ENCODE measurements around the gene NRAP.

The NRAP gene

DNA sequence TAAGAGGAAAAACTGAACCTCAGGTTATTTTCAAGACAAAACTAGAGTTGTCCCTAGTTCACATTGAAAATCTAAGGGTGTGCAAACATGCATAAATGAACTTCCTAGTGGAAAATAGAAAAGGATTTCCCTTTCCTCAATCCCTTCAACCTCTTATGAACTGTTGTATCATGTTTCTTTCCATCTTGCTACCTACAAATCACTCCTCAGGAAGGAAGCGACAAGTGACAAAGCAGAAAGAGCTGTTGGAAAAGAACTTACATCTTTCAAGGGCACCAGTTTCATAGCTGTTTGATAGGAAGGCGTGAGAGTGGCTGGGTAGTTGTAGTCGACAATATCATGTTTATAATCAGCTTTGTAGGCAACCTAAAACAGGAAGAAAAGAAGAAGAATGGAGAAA lies 23.9 kb downstream of the NRAP start:
- DNase-seq = no peak

DNA sequence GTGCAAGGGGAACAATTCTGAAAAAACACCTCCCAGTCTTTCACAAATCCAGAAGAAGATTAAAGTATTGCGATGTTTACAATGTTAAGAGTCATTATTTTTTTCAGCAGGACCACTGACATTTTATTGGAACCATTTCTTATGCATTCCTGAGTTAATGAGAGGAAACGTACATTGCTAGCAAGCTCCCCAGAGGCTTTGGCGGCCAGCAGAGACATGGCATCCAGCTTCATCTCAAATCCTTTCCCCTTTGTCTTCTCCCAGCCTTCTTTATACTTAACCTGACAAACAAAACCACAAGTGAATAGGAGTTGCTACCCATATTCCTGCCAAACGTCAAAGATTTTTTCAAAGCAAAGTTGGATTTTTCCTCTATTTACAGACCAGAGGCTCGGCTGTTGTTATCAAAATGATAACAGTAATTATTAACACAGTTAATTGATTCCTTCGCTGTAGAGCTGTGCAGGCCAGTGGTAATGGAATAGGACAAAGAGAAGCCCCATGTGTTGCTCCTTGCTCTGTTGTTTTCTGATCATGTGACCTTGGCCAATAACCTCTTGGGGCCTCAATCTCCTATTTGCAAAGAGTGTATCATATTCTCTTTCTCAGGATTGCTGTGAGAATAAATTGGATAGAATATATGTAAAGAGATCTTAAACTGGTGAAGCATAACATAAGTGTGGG lies 32.0 kb downstream of the NRAP start:
- no peak for DNase-seq

DNA sequence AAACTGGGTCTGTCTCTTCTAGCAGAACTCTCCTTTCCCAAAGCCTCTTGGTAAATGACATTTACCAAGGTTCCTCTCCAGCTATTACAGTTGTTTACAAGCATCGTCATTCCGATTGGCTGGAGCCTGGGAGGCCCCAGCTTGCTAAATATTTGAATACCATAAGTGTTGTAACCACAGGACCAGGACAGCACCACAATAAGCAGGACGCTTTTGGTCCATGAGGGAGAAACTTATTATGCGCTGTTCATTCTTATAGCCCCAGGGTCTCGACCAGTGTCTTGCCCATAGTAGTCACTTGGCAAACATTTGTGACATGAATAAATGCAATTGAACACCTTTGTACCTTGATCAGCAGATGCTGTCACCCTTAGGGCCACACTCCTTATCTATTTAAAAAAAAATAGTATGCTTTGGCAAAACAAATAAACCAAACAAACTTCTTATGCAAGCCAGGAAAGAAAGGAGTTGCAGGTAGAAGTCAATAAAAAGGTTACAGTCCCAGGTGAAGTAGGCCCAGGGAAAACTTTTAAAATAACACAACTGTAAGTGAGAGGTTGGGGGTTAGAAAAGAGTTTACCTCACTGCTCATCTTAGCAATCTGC lies 32.8 kb downstream of the NRAP start:
- DNase-seq = no peak

DNA sequence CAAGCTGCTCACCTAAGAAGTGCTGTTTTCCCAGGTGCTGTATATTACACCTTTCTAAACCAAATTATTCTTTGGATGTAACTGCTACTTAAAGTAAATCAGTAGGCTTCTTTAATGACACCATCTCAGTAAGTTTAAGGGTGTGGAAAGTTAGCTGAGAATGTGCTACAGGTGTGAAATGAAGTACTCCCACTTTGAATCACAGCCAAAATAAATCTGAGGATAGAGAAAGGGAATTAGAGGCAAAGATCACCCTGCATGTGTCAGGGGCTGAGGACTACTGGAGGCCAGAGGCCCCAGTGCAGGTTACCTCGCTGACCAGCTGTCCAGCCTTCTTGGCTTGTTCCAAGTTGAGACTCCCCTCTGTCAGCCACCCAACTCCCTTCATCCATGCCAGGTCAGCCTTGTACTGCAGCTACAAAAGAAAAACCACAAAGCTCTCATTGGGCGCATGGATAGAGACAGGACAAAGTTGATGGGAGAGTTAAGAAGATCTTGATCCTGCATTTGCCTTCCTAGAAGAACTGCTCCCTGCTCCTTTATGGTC lies 35.2 kb downstream of the NRAP start:
- no peak for DNase-seq

DNA sequence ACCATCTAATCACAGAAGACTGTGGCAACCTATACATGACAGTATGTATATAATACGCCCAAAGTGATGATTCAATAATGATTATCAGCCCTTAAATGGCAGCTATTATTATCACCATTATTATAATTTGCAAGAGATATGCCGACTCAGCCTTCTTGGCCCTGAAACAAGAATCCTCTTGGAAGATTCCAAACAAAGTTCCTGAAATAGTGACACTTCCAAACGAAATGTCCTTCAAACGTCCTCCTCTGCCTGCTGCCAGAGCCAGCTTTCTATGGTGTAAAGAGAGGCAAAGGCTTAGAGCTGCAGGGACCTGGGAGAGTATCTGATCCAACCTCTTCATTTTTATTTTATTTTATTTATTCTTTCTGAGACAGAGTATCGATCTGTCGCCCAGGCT lies 36.0 kb downstream of the NRAP start:
- no peak for DNase-seq

DNA sequence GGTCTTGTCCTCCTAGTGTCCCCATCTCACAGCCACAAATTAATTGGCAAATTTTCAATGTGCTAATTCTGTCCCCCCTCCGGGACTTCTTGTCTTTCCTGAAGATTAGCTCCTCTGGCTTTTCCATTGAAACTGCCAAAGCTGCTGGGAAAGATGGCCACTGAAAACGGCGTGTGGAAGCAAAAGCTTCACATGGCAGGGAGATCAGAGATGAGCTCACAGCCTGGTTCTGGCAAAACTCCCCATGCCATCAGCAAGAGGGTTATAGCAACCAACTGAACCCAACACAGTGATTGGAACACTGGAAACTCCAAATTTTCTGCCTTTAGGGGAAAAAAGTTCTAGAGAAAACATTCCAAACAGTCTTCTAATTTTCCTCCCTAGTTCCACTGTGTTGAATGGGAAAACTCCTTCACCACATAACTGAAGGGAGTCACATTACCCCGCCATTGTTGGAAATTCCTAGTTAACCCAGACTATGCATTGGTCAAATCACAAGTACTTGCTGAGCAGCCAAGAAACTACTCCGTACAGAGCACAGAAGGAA lies 37.0 kb downstream of the NRAP start:
- DNase-seq = no peak

DNA sequence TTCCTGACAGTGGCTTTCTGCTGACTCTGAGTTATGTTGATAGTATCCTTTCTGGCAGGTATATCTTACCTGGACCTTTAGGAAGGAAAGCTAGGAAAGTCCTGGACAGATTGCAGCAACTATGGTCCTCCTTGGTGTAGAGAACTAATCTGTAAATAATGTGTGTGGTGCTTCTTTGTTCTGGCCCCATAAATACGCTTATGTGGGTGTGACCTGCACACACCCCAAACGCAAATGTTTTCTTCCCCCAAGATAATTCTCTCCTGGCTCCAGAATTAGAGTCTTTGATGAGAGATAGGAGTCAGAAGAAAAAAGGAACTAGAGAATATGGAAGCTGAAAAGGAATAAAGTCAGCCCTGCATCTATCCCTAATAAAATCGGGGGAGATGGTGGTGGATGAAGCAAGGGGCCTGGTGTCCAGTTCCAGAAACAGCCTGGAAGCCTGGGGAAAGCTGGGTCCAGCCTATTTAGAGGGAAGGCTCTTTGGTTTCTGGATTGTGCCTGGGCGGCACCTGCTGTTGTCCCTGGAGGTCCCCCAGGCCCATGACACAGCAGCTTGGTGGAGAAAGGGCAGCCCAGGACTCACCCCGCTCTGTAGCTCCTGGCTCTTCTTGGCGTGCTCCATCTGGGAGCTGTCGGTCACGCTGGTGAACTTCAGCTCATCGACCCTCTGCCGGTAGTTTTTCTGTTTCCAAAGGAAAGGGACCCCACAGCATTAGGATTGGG lies 38.2 kb downstream of the NRAP start:
- no peak for DNase-seq

DNA sequence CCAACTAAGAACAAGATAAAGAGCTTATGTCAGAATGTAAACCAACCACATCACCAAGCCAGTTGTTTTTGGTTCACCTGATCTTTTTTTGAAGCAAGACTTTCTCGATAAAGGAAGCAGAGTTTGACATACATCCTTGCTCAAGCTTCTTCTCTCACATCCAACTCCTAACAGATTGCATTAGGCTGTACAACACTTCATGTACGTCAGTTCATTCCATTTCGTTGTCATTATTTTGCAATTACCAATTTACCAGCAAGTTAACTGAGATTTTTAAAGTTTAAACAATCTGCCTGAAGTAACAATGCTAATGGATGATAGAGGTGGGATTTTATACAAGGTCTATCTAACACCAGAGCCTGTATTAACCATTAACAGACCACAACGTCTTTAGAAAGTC lies 41.0 kb downstream of the NRAP start:
- DNase-seq = no peak

DNA sequence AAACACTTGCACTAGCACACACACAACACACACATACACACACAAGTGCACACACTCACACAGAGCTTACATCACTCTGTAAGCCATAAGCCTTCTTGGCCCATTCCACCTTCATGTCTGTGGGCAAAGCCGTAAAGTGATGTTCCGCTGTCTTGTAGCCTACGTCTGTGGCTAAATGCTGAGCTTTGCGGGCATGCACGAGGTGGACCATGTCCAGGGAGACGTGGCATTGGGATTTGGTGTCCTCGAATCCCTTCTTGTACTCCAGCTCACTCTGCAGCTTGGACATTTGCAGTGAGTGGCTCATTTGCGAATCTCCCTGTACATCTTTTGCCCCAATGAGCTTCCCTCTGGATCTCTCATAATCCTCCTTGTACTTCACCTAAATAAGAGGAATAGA lies 42.0 kb downstream of the NRAP start:
- DNase-seq = no peak

DNA sequence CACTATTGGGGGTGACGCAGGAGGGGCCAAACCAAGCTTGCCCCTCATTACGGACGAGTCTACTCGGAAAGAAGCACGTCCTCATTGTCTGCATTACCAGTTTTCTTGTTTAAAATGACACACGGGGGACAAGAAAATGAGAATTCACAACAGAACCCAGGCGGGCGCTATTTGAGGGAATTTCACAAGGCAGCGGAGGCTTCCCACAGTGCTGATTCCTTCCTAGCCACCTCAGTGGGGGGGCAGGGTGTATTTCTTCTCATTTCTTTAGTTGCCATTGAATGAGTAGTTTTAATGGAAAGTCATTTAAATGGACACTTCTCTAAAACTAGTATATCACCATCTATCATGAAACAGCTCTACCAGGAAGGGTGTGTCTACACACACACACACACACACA lies 42.9 kb downstream of the NRAP start:
- DNase-seq = no peak

DNA sequence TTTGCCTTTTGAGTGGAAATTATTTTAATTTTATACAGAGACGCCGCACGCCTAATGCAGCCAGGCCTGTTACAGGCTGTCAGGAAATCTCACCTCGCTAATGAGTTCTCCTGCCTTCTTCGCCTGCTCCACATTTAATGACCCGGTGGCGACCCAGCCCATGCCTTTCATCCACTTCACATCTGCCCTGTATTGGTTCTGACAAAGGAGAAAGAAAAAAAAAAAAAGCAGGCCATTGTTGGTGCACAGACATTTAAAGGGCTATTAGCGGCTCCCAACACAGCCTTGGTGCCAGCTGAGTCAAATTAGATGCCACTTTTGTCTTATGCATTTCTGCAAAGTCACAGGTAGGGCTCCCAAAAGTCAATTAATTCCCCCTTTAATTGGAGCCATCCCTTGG lies 43.3 kb downstream of the NRAP start:
- DNase-seq = no peak

DNA sequence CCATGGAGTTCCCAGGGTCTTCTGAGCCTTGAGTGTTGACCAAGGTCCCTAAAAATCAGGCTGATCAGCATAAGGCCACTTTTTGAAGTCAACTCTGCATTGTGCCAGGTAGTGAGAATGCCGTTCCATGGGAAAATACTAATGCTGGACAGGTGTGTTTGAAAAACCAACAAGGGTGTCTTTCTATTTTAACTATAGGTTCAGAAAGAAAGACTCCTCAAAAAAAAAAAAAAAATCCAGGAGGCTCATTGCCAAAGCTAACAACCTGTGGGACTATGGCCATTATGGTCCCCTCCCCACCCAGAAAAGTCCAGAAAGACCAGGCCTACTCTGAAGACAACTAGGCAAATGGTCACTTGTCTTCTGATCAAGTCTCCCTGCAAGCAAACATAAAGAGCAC lies 44.4 kb downstream of the NRAP start:
- no peak for DNase-seq

DNA sequence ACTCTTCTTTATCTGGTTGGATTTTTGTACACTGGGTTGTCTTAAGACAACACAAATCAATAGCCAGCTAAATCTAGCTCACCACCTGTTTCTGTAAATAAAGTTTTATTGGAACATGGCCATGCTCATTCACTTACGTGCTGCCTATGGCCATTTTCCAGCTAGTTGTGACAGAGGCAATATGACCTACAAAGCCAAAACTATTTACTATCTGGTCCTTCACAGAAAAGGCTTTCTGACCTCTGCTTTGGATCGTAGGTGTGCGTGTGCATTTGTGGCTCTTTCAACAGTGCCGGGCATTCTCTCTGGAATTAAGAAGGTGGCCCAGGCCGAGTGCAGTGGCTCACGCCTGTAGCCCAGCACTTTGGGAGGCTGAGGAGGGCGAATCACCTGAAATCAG lies 45.5 kb downstream of the NRAP start:
- DNase-seq = no peak

DNA sequence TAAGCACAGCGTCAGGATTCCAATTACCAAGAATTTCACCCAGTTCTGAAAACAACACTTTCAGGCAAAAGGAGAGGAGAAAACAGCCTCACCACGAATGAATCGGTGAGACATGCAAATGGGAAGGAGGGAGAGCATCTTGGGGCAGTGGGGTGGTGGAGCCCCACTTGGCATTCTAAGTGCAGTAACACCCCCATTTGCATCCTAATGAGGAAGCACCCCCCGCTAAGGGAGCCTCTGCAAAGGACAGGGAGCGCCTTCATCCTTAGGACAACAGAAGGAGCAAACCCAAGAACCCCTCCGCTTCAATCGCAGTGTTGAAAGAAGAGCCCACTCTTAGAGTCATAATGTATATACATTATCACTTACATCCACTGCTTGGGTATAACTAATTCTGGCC lies 46.8 kb downstream of the NRAP start:
- no peak for DNase-seq

DNA sequence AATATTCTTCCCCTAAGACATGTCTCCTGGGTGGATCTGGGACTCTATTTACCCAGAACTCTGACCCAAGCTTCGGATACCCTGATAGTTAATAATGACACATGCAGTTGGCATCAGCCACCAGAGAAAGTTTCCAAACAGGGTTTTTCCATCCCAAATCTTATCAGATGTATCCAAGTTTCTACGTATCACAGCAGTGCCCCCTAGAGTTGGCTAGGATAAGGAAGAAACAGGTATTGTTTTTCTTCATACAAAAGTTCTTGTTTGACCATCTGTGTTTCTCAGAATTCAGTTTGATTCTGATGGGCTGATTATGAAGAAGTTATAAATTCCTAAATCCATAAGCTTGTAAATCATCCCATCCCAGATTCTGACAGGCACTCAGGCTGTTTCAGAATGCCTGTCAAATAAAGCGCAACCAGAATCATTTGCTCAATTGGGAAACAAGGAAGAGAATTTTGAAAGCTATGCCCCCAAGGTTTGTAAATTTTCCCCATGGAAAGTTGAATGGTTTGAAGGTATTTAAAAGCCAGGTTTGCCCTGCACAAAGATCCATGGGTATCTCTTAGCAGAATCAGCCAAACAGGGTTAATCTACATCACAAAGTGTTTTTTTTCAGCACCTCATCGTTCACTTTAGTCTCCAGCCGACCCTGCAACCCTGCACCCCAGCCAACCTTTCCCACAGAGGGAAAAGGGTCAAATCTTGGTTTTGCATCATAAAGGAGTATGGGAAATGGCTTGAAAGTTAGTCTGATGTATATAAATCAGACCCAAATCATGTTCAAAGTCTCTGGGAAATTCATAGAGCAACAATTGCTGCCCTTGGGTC lies 47.4 kb downstream of the NRAP start:
- DNase-seq = no peak

DNA sequence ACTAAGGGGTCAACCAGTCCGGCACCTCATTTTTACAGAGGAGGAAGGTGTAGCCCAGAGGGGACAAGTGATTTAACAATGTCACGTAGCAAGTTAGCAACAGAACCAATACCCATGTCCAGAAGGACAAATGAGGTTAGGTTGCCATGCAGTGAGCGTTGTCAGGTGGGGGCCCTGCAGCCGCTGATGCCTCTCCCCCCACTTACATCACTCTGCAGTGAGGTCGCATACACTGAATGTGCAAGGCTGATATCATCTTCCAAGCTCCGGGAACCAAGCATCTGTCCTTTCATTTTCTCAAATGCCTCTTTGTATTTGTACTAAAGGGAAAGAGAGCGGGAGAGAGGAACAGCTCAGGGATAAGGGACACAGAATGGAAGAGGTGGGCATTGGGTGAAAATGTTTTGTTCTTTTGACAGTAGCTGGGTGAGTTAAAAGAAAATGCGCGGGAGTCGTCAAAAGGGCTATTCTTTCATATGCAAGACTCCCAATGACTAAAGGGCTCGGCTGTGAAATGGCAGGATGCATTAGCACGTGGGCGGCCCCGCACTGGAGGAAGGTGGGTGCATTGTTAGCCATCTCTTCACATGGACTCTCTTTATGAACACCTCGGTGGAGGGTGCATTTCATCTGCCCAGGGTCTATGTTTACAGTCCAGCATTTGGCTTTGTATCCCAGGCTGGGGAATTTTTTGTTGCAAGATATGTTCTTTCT lies 49.7 kb downstream of the NRAP start:
- DNase-seq = no peak

DNA sequence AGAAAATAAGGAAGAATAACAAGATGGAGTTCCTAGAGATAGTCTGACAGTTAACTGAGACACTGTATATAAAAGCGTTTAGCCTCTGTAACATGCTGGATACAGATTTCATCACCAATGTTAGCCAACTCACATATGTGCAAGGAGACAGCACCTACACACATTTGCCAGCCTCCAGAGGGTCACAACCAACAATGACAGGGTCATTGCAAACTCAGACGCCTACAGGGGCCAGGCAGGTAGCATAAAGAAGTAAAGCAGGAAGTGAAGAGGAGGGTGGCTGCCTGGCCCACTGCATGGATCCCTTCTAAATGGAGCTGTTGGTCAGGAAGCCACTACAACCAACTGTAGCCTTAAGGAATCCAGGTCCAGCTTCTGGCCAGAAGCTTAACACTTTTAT lies 50.4 kb downstream of the NRAP start:
- no peak for DNase-seq

DNA sequence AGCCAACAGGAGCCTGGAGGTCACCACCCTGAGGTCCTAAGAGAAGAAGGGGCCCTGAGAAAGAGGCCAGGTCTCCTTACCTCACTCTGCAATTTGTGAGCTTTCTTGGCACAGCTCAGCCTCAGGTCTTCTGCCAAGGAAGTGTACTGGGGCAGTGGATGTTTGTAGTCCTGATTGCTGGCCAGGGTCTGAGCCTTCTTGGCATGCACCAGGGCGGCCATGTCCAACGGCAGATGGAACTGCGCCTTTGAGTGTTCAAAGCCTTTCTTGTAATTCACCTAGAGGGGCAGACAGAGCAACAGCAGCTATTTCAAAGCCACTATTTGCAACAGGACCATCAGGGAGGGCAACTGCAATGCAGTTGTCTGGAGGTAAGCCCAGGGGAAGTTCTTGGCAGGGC lies 51.7 kb downstream of the NRAP start:
- no peak for DNase-seq

DNA sequence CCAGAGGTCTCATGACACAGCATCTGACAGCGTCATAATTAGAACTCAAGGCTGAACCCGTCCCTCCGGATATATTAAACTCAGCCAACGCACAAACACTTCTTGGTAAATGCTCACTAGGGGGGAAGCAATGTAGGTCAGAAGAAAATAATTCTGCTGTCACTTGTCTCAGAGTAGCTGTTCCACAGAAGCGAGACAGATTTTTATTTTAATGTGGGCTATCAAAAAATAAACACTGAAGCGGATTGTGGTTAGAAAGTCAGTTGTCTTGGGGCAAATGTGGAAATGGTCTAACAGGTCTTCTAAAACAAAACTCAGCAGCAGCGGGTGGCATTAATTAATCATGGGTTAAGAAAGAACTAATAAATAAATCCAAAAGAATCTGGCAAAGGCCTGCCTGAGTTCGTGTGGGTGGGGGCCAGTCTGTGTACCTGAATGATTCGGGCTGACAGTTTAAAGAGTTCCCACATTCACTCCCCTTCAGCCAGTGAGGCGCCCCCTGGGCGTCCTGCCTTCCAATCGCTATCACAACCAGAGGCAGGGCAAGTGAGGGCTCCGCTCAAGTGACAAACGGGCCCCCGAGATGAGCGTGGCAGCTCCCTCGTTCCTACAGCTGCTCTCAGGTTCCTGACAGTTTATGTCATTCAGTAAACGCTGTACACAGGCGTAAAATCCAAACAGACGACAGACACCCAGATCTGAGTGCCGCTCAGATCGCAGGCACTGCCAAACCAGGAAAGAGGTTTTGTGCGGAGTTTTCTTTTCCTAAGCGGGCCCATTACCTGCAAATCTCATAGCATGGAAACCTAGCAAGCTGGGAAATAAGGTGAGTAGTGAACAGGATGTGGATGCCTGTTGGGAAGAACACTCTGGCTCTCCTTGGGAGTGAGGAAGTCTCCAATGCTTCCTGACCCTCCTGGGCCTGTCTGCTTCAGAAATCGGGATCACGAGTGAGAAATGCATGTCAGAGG lies 52.9 kb downstream of the NRAP start:
- no peak for DNase-seq

DNA sequence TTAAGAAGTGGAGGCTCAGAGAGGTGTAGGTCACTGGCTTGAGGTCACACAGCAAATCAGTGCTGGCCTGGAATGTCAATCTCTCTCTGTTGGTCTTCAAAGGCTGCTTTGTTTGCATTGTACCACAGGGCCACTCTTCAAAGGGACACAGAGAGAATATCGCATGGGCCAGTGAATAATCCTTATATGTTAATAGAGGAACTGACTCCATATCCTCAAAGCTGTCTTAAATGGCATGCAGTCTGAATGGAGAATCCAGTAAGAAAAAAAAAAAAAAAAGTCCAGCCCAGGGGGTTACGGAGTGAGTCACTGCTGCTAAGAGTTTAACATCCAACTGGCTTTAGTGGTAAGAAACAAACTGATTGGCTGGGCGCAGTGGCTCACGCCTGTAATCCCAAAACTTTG lies 54.1 kb downstream of the NRAP start:
- DNase-seq = no peak
